Activated CD4-positive, alpha-beta T cell treated with anti-CD3 and anti-CD28 coated beads, Interleukin-2, amount 10 ng/mL, durations not matched to agents 24 days and 14 days (primary cell): ENCODE results near the gene KSR2. TPM values are rescaled to one million over a fixed set of nuclear protein-coding genes. Genes with fewer than 3 reads are reported as not detected.

Experiments used
- total RNA-seq: library from RNA; stranded (reverse); gene quantifications from 2 replicates; pipeline ENCODE4 v1.2.3, GENCODE V29; 2022

The KSR2 gene
- total RNA-seq, 1 donor from 2014 or later = 0.02 TPM

Other genes starting within 250 kb of the KSR2 start
- 82.9 and 84.4 TPM in 2 replicates for gene RFC5, start 47.7 kb upstream of the KSR2 start, total RNA-seq
- gene WSB2, start 92.2 kb upstream of the KSR2 start, total RNA-seq = 129 and 133 TPM in 2 replicates
- 12.8 and 14.4 TPM in 2 replicates for gene VSIG10, start 135.0 kb upstream of the KSR2 start, total RNA-seq
- 206 and 209 TPM in 2 replicates for gene PEBP1, start 167.1 kb upstream of the KSR2 start, total RNA-seq